COLO668 (cell line): ENCODE results near the gene OR56A1.

Experiments
- DNase-seq: peaks from one replicate; lab custom pipeline; 2025; ENCODE audit not compliant: unreplicated experiment; lab: John Stamatoyannopoulos, UW

The OR56A1 gene

DNA sequence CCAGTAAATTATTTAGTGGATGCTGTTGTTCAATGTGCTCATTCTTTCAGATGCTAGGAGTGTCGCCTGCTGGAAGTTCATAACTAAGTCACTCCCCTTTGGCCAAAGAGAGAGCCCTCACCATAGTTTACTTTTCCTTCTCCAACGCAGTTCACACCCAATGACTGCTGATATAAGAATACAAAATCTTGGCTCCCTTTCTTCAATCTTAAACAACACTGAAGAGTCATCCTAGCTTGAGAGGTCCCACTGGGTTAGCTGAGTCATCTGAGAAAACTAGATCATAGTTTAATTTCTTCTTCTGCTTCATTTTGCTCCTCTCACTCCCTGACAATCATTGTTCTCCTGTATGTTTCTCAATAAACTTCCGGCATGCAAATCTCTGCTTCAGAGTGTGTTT is 38.4 kb downstream of the OR56A1 start:
- DNase-seq, result no peak

DNA sequence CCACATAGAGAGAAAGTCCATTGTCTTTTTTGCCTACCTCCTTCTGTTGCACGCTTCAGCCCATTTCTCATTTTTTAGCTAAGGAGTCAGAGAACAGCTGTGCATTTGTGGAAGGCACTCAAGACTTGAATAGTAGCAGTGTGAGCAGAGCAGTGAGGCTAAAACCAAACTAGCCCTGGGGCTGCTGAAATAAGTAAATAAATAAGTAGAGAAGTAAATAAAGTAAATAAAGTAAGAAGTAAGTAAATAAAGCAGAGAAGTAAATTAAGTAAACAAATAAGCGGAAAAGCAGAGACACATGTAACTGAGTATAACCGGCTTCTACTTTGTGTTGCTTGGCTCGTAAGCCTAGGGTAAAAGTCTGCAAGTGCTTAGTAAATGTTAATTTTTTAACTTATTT is 41.4 kb downstream of the OR56A1 start:
- no peak for DNase-seq

DNA sequence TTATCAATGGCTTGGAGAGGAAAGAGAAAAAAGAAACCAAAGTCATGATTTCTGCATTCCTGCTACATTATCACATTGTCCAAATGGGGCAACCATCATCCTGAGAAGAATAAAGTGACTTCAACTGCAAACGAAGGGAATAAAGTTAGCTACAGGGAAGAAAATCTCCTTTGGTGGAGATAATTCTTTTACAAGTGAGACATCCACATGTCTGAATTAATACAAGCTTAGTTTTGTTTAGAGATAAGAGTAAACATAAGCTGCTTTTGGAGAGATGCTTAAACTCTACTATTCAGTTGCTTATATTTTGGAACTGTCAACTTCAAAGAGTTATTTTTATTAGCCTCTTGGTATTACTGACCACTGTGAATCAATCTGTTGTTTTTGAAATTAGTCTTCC is 43.7 kb downstream of the OR56A1 start, which contains the start of gene OR52L1:
Gene OR52L1 (minus strand): TSS at position 101 of the 400 bp plus-strand sequence. CDS start 55 bp downstream, at position 46.
- DNase-seq, result no peak

GRCh38 chr11:5983443-5983842 is 47.1 kb downstream of the OR56A1 start:
- DNase-seq, result no peak

GRCh38 chr11:5973530-5973929 is 57.0 kb downstream of the OR56A1 start:
- DNase-seq, result no peak
